COLO668 (cell line): Measurements from ENCODE around the gene ATP8A2.

Experiments used
- DNase-seq: peaks from one replicate; lab custom pipeline; 2025; ENCODE audit not compliant: unreplicated experiment; lab: John Stamatoyannopoulos, UW

The ATP8A2 gene

GRCh38 chr13:25982907-25983306 is 611.1 kb downstream of the ATP8A2 start:
- no peak for DNase-seq

DNA sequence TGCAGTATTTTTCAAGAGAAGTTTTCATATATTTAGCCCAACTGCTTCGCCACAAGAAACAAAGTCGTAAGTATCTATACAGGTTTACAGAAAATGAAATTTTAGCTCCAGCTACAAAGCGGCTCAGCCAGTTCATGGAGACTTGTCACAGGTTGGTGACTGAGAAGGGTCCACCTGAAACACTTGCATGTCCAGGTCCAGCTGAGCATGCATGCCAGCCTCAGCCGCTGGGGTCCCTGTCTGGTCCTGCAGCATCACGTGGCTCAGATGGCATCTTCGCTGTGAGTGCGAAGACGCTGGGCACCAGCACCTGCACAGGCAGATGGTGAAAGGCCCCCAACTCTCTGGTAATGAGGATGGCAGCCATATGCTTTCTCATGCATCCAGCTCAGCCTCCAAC is 616.2 kb downstream of the ATP8A2 start:
- no peak for DNase-seq

- no peak for DNase-seq
Observed at GRCh38 chr13:25988661-25989060, 616.9 kb downstream of the ATP8A2 start.

DNA sequence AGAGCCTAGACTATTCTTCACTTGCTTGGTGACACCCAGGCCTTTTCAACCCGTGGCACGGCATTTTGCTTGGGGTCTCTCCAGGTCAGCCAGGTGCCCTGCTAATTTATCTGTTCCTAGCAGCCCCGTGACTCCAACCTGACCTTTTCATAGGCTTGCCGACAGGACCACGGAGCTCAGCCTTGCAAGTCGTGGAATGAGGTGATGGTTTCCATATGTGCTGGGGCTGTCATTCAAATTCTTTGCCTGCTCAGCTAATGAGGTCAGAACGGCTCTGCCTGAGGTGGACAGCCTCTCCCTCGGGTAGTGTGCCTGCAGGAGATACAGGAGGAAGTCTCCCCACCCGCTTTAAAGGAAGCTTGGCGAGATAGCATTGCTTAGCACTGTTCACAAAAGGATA is 619.0 kb downstream of the ATP8A2 start:
- DNase-seq: no peak

GRCh38 chr13:25992076-25992475 is 620.3 kb downstream of the ATP8A2 start:
- DNase-seq: no peak

GRCh38 chr13:26007261-26008125 is 635.7 kb downstream of the ATP8A2 start:
- DNase-seq: no peak

DNA sequence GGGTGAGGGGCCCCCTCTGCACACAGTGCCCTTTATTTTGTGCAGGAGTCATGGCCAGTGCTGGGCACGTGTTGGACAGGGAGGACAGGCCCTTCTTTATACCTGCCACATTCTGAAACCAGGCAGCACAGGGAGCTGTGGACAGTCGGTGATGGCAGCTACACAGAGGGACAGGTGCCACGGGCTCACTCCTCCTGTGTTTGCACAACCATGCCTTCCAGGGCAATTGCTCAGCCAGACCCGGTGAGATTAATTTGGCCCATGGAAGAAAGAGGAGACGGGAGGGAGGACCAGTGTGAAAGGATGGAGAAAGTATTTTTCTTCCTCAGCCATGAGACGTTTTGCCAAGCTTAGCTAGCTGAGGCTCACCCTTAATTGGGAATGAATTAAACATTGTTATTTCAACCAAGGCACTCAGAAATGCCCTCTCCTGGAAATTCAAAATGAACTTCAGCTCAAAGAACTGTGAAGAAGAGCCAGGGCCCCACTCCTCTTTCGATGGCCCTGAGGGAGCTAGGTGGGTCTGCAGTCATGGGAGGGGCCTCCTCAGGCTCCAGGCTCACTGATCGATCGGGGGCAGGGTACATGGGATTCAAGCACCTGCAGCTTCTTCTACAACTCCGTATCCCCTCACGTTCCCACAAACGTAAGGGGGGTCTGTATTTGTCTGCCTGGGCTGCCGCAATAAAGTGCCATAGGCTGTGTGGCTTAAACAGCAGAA is 638.9 kb downstream of the ATP8A2 start:
- peak; percentile 82 for DNase-seq

DNA sequence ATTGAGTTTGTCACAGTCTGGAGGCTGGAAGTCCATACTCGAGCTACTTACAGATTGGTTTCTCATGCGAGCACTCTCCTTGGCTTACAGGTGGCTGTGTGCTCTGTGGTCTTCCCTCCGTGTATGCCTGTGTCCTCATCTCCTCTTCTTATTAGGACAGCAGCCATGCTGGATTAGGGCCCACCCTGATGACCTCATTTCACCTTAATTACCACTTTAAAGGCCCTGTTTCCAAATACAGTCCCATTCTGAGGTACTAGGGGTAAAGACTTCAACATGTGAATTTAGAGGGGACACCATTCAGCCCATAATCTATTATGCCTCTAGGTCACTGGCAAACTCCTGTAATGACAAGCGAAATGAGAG is 639.4 kb downstream of the ATP8A2 start:
- DNase-seq: no peak

- DNase-seq: no peak
Observed at GRCh38 chr13:26011996-26012821, 640.4 kb downstream of the ATP8A2 start.

DNA sequence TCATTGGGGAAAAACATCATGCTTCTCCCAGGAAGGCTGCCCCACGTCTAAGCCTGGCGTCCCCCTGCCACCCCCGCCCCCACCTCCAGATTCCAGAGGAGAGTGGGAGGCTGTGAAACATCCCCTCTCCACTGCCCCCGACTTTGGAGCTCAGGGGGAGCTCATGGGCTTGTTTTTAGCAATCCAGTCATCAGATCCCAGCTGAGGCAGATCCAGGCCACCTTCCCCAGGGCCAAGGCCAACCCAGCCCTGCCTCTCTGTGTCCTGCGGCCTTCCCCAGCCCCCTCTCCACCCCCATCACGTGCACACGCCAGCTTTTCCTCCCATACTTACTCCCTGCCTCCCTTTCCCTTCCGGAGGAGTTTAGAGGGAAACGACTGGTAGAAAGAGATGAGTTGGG is 641.2 kb downstream of the ATP8A2 start:
- no peak for DNase-seq

- no peak for DNase-seq
Observed at GRCh38 chr13:26015271-26016125, 643.7 kb downstream of the ATP8A2 start.

DNA sequence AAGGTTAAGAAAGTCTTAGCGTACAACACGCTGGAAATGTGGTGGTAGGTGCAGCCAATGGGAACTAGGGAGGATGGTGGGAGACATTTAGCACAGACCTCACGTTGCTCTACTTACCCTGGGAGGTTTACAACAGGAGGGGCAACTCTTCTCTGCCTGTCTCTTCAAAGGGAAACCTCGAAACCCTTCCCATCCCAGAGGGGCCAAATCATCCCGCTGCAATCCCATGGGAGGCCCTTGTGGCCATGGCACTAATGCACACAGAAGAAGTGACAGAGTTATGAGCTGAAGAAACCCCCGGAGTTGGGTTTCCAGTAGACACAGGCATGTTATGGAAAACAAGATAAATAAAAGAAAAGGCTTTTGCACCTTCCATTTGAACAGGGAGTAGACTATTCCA is 644.4 kb downstream of the ATP8A2 start:
- no peak for DNase-seq

- no peak for DNase-seq
Observed at GRCh38 chr13:26017196-26017921, 645.6 kb downstream of the ATP8A2 start.

DNA sequence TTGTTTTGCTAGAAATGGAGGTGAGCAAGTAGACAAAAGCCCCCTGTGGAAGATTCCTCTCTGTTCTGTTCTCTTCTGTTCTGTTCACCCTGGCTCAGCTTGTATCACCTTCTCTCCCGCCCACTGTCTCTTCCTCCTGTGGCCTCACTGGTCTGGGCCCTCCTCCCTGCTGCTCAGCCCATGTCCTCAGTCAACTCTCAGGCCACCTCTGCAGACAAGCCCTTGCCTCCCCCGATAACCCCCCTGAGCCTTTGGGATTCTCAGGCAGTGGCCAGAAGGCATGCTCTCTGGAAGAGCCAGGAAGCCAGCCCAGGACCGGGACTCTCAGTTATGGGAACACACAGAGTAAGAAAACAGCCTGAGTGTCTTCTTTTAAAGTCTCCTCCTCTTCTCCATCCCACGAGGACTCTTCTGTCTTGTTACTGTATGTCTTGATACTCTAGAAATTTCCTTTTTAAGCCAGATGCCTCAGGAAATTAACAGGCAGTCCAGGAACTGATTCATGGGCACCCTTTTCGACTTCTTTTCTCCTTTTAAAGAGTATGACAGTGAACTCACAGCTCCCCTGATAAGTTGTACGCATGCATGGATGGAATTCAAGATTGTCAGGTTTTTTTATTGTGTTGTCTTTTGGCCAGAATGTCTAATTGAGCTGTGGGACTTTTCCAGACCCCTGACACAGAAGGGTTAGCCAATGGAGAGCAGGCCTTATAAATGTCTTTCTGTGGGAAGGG is 646.3 kb downstream of the ATP8A2 start:
- no peak for DNase-seq

GRCh38 chr13:26019251-26019650 is 647.5 kb downstream of the ATP8A2 start:
- no peak for DNase-seq

DNA sequence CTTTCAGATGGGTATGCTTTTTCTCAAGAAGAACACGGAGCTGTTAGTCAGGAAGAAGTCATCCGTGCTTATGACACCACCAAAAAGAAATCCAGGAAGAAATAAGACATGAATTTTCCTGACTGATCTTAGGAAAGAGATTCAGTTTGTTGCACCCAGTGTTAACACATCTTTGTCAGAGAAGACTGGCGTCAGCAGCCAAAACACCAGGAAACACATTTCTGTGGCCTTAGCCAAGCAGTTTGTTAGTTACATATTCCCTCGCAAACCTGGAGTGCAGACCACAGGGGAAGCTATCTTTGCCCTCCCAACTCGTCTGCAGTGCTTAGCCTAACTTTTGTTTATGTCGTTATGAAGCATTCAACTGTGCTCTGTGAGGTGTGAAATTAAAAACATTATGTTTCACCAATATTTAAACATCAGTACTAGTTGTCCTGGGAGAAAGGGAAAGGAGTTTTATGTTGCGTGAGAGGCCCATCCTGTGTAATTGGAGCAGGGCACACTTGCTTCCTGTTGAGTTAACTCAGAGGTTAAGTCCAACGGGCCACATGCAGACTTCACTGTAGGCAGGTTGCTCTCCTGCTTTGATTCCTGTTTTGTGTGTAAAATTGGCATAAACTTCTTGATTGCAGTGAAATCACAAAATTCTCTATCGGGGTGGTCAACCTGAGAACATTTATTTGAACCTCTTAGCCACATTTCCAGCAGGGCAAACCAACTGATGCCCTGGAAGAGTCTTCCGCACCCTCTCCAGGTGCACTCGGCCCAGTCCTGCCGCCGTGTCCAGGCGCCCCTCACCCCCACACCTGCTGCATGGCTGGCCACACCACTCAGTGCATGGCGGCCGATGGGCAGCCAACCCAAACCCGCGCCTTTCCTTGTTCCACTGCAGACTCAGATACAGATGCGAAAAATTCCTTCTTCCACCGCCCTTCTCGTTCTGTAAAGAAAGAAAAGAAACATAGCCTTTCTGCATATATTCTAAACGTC is 648.4 kb downstream of the ATP8A2 start:
- DNase-seq: peak; percentile 49

DNA sequence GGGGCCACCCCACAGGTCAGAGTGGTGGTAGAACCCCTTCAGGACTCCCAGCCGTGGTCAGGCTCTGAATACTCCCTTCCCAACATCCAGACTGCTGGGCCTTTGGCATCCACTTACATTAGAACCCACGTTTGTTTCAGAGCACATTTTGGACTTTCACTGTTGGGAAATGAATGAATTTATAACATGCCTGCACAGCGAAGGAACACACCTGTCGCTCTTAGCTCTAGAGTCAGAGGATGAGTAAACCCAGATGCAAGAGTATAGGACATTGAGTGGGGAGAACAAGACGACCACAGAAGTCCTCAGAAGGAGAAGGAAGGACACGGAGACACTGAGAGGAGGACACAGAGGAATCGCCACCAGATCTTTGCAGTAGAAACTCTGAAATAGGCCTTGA is 649.1 kb downstream of the ATP8A2 start:
- no peak for DNase-seq

DNA sequence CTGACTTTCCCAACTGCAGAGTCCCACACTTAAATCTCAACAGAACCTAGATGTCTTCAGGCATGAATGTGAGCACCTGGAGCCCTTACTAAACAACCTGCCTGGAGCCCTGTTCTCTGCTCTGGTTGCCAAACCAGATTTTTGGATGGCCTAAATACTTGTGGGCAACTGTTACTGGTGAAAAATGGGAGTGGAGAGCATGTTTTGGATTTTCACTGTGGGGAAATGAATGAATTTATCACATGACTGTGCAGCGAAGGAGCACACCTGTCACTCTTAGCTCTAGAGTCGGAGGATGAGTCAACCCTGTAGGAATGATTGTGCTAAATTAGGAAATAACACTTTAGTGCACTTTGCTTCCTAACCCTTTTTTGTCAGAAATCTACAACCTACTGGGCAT is 649.7 kb downstream of the ATP8A2 start:
- no peak for DNase-seq
